Measurements from ENCODE around the gene GRIN2A.

GRIN2A gene

GRCh38 chr16:10169904-10170410 lies 12.3 kb downstream of the GRIN2A start:
- Histone ChIP-seq H3K4me1 (ENCODE audit: control insufficient read depth, insufficient read depth, low read length) (no peaks in the 10 kb centered on the region), H3K4me3 (ENCODE audit: insufficient read depth, low read depth, low read length) (no peak overlapping the region), H3K9me3 (ENCODE audit: control insufficient read depth, low read length) (no peaks in the 10 kb centered on the region), H3K36me3 (ENCODE audit: control insufficient read depth, insufficient read depth, low read length) (no peaks in the 10 kb centered on the region), H3K27me3 (ENCODE audit: control insufficient read depth, insufficient read depth, low read length, poor library complexity, severe bottlenecking) (no peaks in the 10 kb centered on the region), H3K27ac (ENCODE audit: insufficient read depth, low read depth, low read length, poor library complexity, severe bottlenecking) (no peak overlapping the region)
- WGBS, 2 experiments: 92 to 98% methylated on average over 2 of the region's 2 CpGs

DNA sequence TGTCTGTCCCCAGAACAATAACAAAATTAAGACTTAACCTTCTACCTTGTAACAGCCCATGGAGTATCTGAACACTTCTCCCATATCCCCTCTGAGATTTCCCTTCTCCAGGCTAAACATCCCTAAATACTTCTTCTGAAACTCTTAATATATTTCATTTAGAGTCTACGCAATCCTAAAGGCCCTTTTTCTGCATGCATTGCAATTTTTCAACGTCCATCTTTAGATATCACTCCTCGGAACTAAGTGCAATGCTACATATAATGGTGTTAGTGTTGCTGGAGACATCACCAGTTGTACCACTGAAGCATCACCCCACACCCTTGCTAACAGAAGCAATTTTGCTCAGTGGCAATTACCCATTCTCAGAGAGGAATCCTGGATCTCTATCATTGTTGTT lies 13.2 kb downstream of the GRIN2A start:
- Histone ChIP-seq H3K9me3 (ENCODE audit: control insufficient read depth, low read length) (no peaks in the 10 kb centered on the region), H3K27ac (ENCODE audit: insufficient read depth, low read depth, low read length, poor library complexity, severe bottlenecking) (no peak overlapping the region), H3K4me1 (ENCODE audit: control insufficient read depth, insufficient read depth, low read length) (no peaks in the 10 kb centered on the region), H3K36me3 (ENCODE audit: control insufficient read depth, insufficient read depth, low read length) (no peaks in the 10 kb centered on the region), H3K4me3 (ENCODE audit: insufficient read depth, low read depth, low read length) (no peak overlapping the region), H3K27me3 (ENCODE audit: control insufficient read depth, insufficient read depth, low read length, poor library complexity, severe bottlenecking) (no peaks in the 10 kb centered on the region)
- WGBS, 2 experiments: 92 to 97% methylated on average over 3 of the region's 3 CpGs

DNA sequence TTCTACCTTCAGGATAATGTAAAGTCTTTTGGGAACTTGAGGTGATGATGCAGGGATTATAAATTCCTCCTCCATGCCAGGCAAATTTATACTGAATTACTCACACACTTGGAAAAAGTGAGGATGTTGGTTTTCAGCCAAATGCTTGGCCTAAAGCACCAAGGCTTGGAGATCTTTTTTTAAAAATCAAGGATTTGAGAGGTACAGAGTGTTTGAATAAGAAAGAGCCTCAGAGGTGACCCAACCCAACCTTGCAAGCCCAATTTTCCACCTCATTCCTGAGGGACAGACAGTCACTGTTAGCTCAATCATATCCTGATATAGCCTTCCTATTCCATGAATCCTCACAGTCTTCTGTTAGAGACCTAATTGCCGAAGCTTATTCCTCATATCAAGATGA lies 14.0 kb downstream of the GRIN2A start:
- Histone ChIP-seq H3K27ac (ENCODE audit: insufficient read depth, low read depth, low read length, poor library complexity, severe bottlenecking) (no peak overlapping the region), H3K4me1 (ENCODE audit: control insufficient read depth, insufficient read depth, low read length) (no peaks in the 10 kb centered on the region), H3K4me3 (ENCODE audit: insufficient read depth, low read depth, low read length) (no peak overlapping the region), H3K9me3 (ENCODE audit: control insufficient read depth, low read length) (no peaks in the 10 kb centered on the region), H3K27me3 (ENCODE audit: control insufficient read depth, insufficient read depth, low read length, poor library complexity, severe bottlenecking) (no peaks in the 10 kb centered on the region), H3K36me3 (ENCODE audit: control insufficient read depth, insufficient read depth, low read length) (no peaks in the 10 kb centered on the region)
- 80 to 97% methylated on average over 1 of the region's 1 CpG for WGBS, 2 experiments

- no peak overlapping the region for H3K27ac ChIP-seq (ENCODE audit: insufficient read depth, low read depth, low read length, poor library complexity, severe bottlenecking)
- no peaks in the 10 kb centered on the region for H3K9me3 ChIP-seq (ENCODE audit: control insufficient read depth, low read length)
- 86 to 96% methylated on average over 1 of the region's 1 CpG for WGBS, 2 experiments
Observed at GRCh38 chr16:10165643-10166042, 16.6 kb downstream of the GRIN2A start.

DNA sequence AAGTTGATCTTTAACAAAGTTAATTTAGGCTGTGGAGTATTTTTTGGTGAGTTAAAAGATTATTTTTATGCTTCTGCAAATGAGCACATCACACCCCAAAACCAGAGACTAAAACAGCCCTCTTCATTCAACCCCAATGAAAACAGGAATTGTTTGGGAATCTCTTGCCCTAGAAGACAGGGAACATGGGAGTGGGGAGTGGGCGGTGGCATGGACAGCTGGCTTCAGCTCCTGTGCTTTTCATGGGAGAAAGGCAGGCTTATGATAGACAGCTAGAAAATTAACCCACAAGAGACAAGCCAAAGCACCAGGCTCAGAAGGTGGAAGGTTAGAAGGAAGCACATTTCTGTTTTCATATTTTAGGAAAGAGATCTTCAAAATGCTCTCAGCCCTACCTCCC lies 19.2 kb downstream of the GRIN2A start:
- 91% methylated on average over 1 of the region's 1 CpG for WGBS, 2 experiments
- no peaks in the 10 kb centered on the region for H3K9me3 ChIP-seq (ENCODE audit: control insufficient read depth, low read length)

More at GRCh38 chr16:10165643-10166042, 16.6 kb downstream of the GRIN2A start:
- Histone ChIP-seq H3K36me3 (ENCODE audit: control insufficient read depth, insufficient read depth, low read length) (no peaks in the 10 kb centered on the region), H3K27me3 (ENCODE audit: control insufficient read depth, insufficient read depth, low read length, poor library complexity, severe bottlenecking) (no peaks in the 10 kb centered on the region), H3K4me1 (ENCODE audit: control insufficient read depth, insufficient read depth, low read length) (no peaks in the 10 kb centered on the region), H3K4me3 (ENCODE audit: insufficient read depth, low read depth, low read length) (no peak overlapping the region)

GRCh38 chr16:10156099-10156498 lies 26.1 kb downstream of the GRIN2A start:
- H3K4me1 ChIP-seq (ENCODE audit: control insufficient read depth, insufficient read depth, low read length): no peaks in the 10 kb centered on the region
- H3K36me3 ChIP-seq (ENCODE audit: control insufficient read depth, insufficient read depth, low read length): no peaks in the 10 kb centered on the region
- no peak overlapping the region for H3K27ac ChIP-seq (ENCODE audit: insufficient read depth, low read depth, low read length, poor library complexity, severe bottlenecking)
- 96 to 99% methylated on average over 4 of the region's 4 CpGs for WGBS, 2 experiments
- H3K9me3 ChIP-seq (ENCODE audit: control insufficient read depth, low read length): no peaks in the 10 kb centered on the region
- no peaks in the 10 kb centered on the region for H3K27me3 ChIP-seq (ENCODE audit: control insufficient read depth, insufficient read depth, low read length, poor library complexity, severe bottlenecking)
- no peak overlapping the region for H3K4me3 ChIP-seq (ENCODE audit: insufficient read depth, low read depth, low read length)

More for the DNA sequence above, 19.2 kb downstream of the GRIN2A start:
- Histone ChIP-seq H3K27me3 (ENCODE audit: control insufficient read depth, insufficient read depth, low read length, poor library complexity, severe bottlenecking) (no peaks in the 10 kb centered on the region), H3K4me3 (ENCODE audit: insufficient read depth, low read depth, low read length) (no peak overlapping the region), H3K36me3 (ENCODE audit: control insufficient read depth, insufficient read depth, low read length) (no peaks in the 10 kb centered on the region), H3K4me1 (ENCODE audit: control insufficient read depth, insufficient read depth, low read length) (no peaks in the 10 kb centered on the region), H3K27ac (ENCODE audit: insufficient read depth, low read depth, low read length, poor library complexity, severe bottlenecking) (no peak overlapping the region)

GRCh38 chr16:10154389-10154788 lies 27.8 kb downstream of the GRIN2A start:
- no peaks in the 10 kb centered on the region for H3K27me3 ChIP-seq (ENCODE audit: control insufficient read depth, insufficient read depth, low read length, poor library complexity, severe bottlenecking)
- H3K36me3 ChIP-seq (ENCODE audit: control insufficient read depth, insufficient read depth, low read length): no peaks in the 10 kb centered on the region
- H3K9me3 ChIP-seq (ENCODE audit: control insufficient read depth, low read length): no peaks in the 10 kb centered on the region
- H3K4me1 ChIP-seq (ENCODE audit: control insufficient read depth, insufficient read depth, low read length): no peaks in the 10 kb centered on the region
- H3K4me3 ChIP-seq (ENCODE audit: insufficient read depth, low read depth, low read length): no peak overlapping the region
- H3K27ac ChIP-seq (ENCODE audit: insufficient read depth, low read depth, low read length, poor library complexity, severe bottlenecking): no peak overlapping the region
- WGBS, 2 experiments: 95 to 97% methylated on average over 2 of the region's 2 CpGs

DNA sequence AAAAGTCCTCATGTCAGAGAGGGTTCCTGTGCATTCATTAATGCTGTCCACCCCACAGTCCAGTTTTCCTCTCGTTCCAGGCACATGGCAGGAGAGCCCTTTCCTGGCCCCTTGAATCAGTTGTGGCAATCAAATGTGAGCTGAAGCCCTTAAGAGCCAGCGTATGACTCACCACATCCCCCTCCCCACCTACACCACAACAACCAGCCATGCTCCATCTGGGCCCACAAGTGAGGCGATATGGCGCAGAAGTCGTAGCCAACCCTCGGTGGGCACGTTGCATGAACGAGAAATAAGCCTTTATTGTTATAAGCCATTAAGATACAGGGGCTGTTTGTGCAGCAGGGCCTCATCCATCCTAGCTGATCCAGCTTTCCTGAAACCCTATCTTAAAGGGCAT lies 28.2 kb downstream of the GRIN2A start:
- WGBS, 2 experiments: 93% methylated on average over 8 of the region's 8 CpGs
- H3K4me1 ChIP-seq (ENCODE audit: control insufficient read depth, insufficient read depth, low read length): no peaks in the 10 kb centered on the region
- no peak overlapping the region for H3K27ac ChIP-seq (ENCODE audit: insufficient read depth, low read depth, low read length, poor library complexity, severe bottlenecking)

DNA sequence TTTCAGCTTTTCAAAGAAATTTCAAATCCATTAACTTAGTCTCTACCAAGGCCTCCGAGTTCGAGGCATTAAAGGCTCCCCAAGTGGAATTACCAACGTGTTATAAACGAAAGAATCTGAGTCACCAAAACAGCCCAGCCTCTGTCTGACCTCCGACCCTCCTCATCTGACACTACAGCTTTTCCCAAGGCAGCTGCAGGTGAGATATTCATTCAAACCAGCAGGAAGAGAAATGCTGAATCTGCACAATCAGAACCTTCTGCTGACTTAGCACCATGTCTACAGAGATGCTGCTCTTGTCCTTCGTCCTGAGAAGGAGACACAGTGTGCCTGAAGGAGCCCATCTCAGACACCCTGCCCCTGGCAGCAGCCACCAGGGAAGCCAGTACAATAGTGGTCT lies 30.5 kb downstream of the GRIN2A start:
- H3K36me3 ChIP-seq (ENCODE audit: control insufficient read depth, insufficient read depth, low read length): no peaks in the 10 kb centered on the region
- H3K27me3 ChIP-seq (ENCODE audit: control insufficient read depth, insufficient read depth, low read length, poor library complexity, severe bottlenecking): no peaks in the 10 kb centered on the region
- no peaks in the 10 kb centered on the region for H3K4me1 ChIP-seq (ENCODE audit: control insufficient read depth, insufficient read depth, low read length)
- H3K27ac ChIP-seq (ENCODE audit: insufficient read depth, low read depth, low read length, poor library complexity, severe bottlenecking): no peak overlapping the region
- H3K9me3 ChIP-seq (ENCODE audit: control insufficient read depth, low read length): no peaks in the 10 kb centered on the region
- WGBS, 2 experiments: 90 to 92% methylated on average over 6 of the region's 6 CpGs
- H3K4me3 ChIP-seq (ENCODE audit: insufficient read depth, low read depth, low read length): no peak overlapping the region

More for the DNA sequence above, 28.2 kb downstream of the GRIN2A start:
- no peaks in the 10 kb centered on the region for H3K9me3 ChIP-seq (ENCODE audit: control insufficient read depth, low read length)
- H3K4me3 ChIP-seq (ENCODE audit: insufficient read depth, low read depth, low read length): no peak overlapping the region
- H3K27me3 ChIP-seq (ENCODE audit: control insufficient read depth, insufficient read depth, low read length, poor library complexity, severe bottlenecking): no peaks in the 10 kb centered on the region
- H3K36me3 ChIP-seq (ENCODE audit: control insufficient read depth, insufficient read depth, low read length): no peaks in the 10 kb centered on the region

GRCh38 chr16:10150906-10151305 lies 31.3 kb downstream of the GRIN2A start:
- WGBS, 2 experiments: 91 to 93% methylated on average over 4 of the region's 4 CpGs

GRCh38 chr16:10145542-10146035 lies 36.6 kb downstream of the GRIN2A start:
- Histone ChIP-seq H3K4me3 (ENCODE audit: insufficient read depth, low read depth, low read length) (no peak overlapping the region), H3K27me3 (ENCODE audit: control insufficient read depth, insufficient read depth, low read length, poor library complexity, severe bottlenecking) (no peaks in the 10 kb centered on the region), H3K4me1 (ENCODE audit: control insufficient read depth, insufficient read depth, low read length) (no peaks in the 10 kb centered on the region), H3K9me3 (ENCODE audit: control insufficient read depth, low read length) (no peaks in the 10 kb centered on the region), H3K27ac (ENCODE audit: insufficient read depth, low read depth, low read length, poor library complexity, severe bottlenecking) (no peak overlapping the region), H3K36me3 (ENCODE audit: control insufficient read depth, insufficient read depth, low read length) (no peaks in the 10 kb centered on the region)
- 67 to 72% methylated on average over 3 to 4 of the region's 4 CpGs for WGBS, 2 experiments

More at GRCh38 chr16:10150906-10151305, 31.3 kb downstream of the GRIN2A start:
- Histone ChIP-seq H3K27ac (ENCODE audit: insufficient read depth, low read depth, low read length, poor library complexity, severe bottlenecking) (no peak overlapping the region), H3K4me3 (ENCODE audit: insufficient read depth, low read depth, low read length) (no peak overlapping the region), H3K9me3 (ENCODE audit: control insufficient read depth, low read length) (no peaks in the 10 kb centered on the region), H3K36me3 (ENCODE audit: control insufficient read depth, insufficient read depth, low read length) (no peaks in the 10 kb centered on the region), H3K27me3 (ENCODE audit: control insufficient read depth, insufficient read depth, low read length, poor library complexity, severe bottlenecking) (no peaks in the 10 kb centered on the region), H3K4me1 (ENCODE audit: control insufficient read depth, insufficient read depth, low read length) (no peaks in the 10 kb centered on the region)

Measured in ectodermal cell (in vitro differentiated cells).